NCI-H187 (cell line): ENCODE results near the gene DTNB.
"Not testable (repeated sequence)": the region's sequence is repeated elsewhere in the genome, so short reads cannot be mapped to it uniquely, and the experiment has no call there.

Experiments
- DNase-seq, 2 experiments: peaks; one replicate each; lab custom pipeline; 2025; lab: John Stamatoyannopoulos, UW

DTNB gene

DNA sequence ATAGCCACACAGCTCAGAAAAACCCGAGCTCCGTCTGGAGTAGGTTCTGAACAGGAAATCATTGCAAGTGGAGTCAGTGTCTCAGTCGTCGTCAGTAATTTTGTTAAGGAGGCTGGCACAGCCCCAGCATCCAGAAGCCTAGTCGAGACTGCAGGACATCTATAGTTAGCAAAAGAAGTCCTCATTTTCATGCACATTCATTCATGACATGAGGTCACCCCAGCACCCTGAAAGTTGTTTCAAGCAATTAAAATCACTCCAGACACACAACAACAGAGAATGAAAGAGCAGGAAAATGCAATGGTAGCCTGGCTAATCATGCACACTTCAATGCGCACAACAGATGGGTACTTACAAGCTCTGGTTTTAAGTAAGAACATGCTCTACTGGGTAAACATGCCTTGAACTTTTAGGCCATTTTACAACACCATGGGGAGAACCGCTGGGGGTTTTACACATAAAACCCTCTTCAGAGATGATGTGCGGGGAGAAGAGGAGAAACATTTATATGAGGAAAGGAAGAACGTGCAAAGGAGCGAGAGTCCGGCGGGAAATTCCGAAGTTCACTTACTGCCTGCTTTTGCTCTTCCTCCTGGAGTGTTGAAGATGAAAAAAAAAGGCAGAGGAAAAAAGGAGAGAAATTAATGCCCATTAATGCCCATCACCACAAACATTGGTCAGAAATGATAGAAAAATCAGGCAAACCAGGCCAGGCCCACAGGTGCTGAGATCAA lies 254.3 kb downstream of the DTNB start:
- no peak for DNase-seq

GRCh38 chr2:25417715-25418369 lies 255.5 kb downstream of the DTNB start:
- no peak for DNase-seq

- no peak for DNase-seq
Measured at GRCh38 chr2:25416674-25417073, 256.7 kb downstream of the DTNB start.

DNA sequence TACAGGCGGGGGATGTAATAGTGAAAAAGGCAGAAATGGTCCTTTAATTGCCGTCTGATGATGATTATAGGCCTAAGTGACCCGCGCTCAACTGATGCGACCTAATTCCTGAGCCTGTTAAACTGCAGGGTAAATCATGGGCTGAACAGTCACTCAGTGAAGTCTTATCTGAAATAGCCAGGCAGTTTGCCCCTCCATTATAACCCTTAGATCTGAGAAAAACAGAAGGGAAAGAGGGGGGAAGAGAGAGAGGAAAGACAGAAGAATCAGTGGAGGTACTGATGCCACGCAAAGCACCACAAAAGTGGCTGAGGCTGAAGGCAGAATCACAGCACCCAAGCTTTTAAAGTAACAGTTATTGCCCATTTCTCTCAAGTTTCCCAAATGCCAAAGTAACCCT lies 258.6 kb downstream of the DTNB start:
- no peak for DNase-seq

- not testable (repeated sequence) for DNase-seq
Measured at GRCh38 chr2:25413409-25413808, 260.0 kb downstream of the DTNB start.

GRCh38 chr2:25411753-25412152 lies 261.6 kb downstream of the DTNB start:
- no peak for DNase-seq

- DNase-seq: no peak
Measured at GRCh38 chr2:25411281-25411680, 262.1 kb downstream of the DTNB start.

DNA sequence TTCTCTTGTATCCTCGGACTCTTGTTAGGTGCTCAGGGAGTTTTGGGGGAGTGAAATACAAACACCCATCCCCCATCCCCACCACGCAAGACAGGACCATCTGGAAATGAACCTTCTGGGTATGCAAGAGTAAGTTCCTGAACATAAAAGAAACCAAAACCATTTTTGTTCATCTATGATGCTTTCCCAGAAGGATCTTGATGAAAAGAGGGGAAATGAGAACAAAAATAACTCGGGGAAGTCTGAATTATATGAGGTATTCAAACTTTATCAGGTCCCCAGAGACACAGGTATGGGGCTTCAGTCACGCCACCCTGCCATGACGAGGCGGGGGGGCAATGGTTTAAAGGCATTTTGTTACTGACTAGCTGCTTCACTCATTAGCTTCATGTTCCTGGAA lies 263.0 kb downstream of the DTNB start:
- no peak for DNase-seq

- DNase-seq: no peak
Measured at GRCh38 chr2:25409468-25409867, 263.9 kb downstream of the DTNB start.

- no peak for DNase-seq
Measured at GRCh38 chr2:25409044-25409443, 264.3 kb downstream of the DTNB start.

- no peak for DNase-seq
Measured at GRCh38 chr2:25405611-25406295, 267.6 kb downstream of the DTNB start.

- not testable (repeated sequence) for DNase-seq
Measured at GRCh38 chr2:25403120-25403760, 270.1 kb downstream of the DTNB start.

DNA sequence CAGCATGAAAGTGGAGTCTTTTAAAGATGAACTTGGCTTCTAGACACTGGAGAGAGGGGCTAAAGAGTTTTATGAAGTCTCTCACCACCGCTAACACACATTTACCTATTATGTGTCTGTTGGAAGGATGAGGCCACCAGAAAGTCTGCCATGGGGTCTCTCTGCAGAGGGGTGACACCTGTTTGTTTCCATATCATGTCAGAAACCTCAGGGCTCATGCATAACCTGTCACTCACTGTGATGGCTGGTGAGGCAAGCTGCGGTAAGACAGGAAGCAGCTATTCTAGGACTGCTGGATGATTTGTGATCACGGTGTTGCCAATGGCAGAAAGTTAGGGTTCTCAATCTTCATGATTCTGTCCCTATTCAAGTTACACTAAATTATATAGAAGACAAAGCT lies 270.9 kb downstream of the DTNB start:
- no peak for DNase-seq

DNA sequence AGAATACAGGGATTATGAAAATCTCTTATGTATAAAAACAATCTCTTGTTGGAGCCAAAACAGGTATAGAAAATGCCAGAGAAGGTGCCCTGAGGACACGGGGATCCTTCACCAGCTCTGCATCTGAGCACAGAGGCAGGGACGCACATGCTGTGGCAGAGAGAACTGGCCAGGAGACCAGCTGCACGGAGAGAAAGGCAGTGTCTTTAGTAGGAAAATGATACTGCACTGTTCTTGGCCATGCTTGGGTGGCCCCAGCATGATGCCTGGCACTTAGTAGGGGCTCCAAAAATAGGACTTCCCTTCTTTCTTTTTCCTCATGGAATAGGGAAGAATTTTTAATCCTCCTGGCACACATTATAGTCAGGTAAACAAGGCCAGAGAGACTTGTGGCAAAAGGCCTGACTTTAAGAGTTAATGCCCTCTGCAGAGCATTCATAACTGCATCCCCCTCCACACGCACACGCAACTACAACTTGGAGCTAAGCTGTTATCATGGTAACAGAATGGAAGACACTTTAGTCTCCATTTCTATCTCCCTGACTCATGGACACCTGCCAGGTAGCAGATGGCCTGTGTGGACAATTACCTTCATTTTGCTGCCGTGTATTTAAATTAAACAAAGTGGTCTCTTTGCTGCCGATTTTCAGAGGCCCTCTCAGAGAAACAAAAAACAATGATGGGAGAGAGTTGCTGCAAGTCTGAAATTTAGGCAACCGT lies 271.9 kb downstream of the DTNB start:
- DNase-seq: peak in 1 of 2 experiments; percentile 12

DNA sequence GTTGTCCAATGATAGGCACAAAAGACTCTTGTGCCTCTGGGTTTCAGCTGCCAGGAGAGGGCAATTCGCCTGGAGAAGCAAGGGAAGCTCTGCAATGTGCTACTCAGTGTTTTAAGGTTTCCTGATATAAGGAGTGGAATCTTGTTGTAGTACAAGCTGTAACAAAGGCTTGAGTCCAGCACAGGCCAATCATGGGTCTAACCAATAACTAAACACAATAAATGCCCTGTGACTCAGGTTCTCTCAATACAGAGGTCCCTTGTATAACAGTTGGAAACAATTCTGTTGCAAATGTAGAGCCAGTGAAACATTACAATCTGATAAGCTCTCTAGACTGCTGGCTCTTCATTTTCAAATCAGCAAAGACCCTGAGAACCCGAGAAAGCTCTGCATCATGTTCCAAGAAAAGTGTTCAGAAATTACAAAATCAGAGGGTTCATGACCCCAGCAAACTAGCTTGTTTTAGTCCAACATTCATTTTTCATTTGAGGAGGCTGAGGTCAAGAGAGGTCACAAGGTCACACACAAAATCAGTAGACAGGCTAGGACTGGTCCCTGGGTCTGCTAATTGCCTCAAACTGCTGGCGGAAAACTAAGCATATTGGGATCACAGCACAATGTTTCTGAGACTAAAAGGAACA lies 272.7 kb downstream of the DTNB start:
- no peak for DNase-seq

DNA sequence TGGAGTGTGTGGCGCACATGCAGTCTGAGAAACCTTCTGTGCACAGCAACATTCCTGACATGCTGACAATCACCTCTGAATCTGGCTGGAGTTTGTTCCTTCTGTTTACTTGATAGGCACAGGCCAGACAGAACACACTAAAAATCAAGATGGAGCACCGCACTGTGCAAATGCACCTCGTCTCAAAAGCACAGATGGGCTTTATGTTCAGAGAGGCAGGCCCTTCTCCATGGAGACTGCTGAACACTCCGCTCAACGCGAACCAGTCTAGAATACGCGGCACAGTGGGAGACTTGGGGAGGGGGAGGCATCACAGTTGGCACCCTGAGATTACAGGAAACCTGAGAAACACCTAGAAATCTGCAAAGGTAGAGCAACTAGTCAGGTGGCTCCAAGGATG lies 273.2 kb downstream of the DTNB start:
- DNase-seq: no peak

DNA sequence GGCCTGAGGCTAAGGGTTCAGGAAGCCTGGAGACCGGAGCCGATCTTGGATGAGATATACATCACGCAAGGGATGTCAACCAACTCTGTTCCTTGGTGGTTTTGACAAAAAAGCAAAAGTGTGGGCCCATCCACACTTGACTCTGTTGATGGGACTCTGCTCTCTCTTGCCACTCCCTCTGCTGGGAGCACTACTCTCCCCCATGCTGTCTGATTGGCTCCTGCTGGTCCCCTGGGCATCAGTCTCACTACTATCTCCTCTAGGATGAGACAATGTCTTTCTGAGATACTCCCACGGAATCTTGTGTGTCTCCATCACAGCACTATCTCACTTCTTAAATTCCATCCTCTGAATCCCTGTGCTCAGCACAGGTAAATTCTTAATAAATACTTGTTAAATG lies 274.8 kb downstream of the DTNB start:
- DNase-seq: no peak

DNA sequence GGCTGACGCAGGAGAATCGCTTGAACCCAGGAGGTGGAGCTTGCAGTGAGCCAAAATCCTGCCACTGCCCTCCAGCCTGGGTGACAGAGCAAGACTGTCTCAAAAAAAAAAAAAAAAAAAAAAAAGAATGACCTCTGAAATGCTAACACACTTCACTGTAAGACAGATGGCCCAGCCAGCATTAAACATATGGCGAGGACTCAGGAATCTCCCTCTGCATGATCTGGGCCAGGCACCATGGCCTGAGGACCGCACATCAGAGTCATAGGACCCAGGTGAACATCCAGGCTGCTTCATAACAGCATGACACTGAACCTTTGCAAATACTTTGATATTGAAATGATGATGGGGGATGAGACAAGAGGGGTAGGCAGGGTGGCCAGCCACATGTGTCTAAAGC lies 275.6 kb downstream of the DTNB start:
- no peak for DNase-seq

DNA sequence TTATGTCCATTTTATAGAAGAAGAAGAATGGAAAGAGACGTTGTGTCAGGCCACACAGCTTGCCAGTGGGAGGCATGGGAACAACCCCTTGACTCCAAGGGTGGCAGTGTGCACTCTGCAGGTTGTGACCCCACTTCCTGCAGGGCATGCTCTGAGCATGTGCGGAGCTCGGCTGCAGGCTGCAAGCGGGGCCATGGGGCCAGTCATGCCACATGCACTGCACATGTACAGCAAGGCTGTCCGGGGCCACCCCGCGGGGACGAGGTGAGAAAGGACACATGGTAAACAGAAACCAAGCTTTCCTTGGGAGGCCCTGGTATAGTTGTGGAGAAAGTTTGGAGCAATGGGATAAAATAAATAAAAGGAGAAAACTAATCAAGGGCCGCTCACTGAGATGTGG lies 284.2 kb downstream of the DTNB start:
- no peak for DNase-seq

GRCh38 chr2:25388491-25388890 lies 284.9 kb downstream of the DTNB start:
- no peak for DNase-seq

DNA sequence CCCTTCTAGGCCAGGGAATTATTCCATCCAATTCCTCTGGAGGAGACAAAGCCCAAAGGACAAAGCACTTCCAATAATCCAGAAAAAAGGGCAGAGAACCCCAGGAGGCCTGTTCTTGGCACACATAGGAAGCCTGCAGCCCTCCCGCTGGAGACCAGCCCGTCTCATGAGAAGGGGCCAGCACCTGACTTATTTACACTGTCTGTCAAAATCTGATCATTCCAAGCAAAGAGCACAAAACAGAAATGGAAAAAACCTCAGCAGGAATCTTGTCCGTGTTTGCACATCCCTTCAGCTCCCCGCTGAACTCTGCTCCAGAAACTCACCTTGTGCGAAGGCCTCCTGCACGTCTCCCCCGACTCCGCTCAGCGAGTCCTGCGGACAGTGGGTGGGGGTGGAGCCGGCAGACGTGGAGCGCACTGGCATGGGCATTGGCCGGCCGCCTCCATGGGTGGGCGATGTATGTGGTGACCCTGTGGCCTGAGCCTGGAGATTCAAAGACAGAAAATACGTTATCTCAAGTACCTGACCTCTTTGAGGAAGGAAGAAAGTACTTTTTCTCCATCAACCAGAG lies 285.4 kb downstream of the DTNB start:
- no peak for DNase-seq
